GM12878 (cell line): Measurements from ENCODE around the gene NUDCD3. TPM values are rescaled to one million over a fixed set of nuclear protein-coding genes. Genes with fewer than 3 reads are reported as not detected.

ENCODE experiments used
- ATAC-seq: fragments of 200-7000 bp; cut with Tn5 transposase; 3 replicates; pipeline ENCODE4 v1.9.1; 2020; ENCODE audit warnings: mild to moderate bottlenecking, moderate library complexity
- BruUV-seq: library from RNA; stranded (reverse); fragments of 400-500 nt; replicated peaks from 2 replicates; lab custom pipeline; 2021; lab: Mats Ljungman, UMichigan
- CTCF ChIA-PET: fragments of 300-600 bp; sonication (Branson Sonifier 250); formaldehyde crosslinking; extraction: SDS; loops from one replicate; lab custom pipeline; 2021; ENCODE audit warnings: inconsistent platforms; lab: Yijun Ruan, JAX
- POLR2A ChIA-PET: fragments of 350-600 bp; formaldehyde crosslinking; extraction: SDS; loops from one replicate; lab custom pipeline; 2021; ENCODE audit warnings: inconsistent platforms; lab: Charles Lee
- RAD21 ChIA-PET: fragments of 300-600 bp; sonication (Branson Sonifier 250); formaldehyde crosslinking; loops from one replicate; lab custom pipeline; 2023; ENCODE audit warnings: antibody characterized with exemption; ENCODE audit not compliant: unreplicated experiment; lab: Charles Lee
- SMC1A ChIA-PET: fragments of 300-600 bp; sonication (Branson Sonifier 250); formaldehyde crosslinking; loops from one replicate; lab custom pipeline; 2023; ENCODE audit not compliant: unreplicated experiment, uncharacterized antibody; lab: Charles Lee
- DNase-seq: peaks from one replicate; pipeline ENCODE4 v3.0.0-alpha.2; 2011; ENCODE audit warnings: low read depth, low spot score
- FAIRE-seq: peaks from 3 replicates; lab custom pipeline; 2011; peaks lifted over from hg19 to GRCh38; lab: Jason Lieb, UNC
- H2AFZ ChIP-seq: 2 replicates; pipeline ENCODE4 v1.6.0; 2011; ENCODE audit warnings: low read depth, low read length, control low read depth; ENCODE audit not compliant: control insufficient read depth
- H3K27ac ChIP-seq: 2 replicates; pipeline ENCODE4 v1.5.1; 2011; ENCODE audit warnings: control low read depth; ENCODE audit not compliant: control insufficient read depth, insufficient read depth
- H3K27me3 ChIP-seq, 2 experiments: replicated peaks in 1 of 2; 2 replicates each; pipeline versions ENCODE4 v1.6.0 to v1.6.1; 2011; ENCODE audit warnings: low read length in 1 of 2; ENCODE audit not compliant: control insufficient read depth in 2 of 2, insufficient read depth in 2 of 2
- H3K36me3 ChIP-seq, 2 experiments: 2 replicates each; pipeline ENCODE4 v1.5.1; 2011; ENCODE audit warnings: low read length in 1 of 2; ENCODE audit not compliant: control insufficient read depth in 2 of 2, insufficient read depth in 2 of 2
- H3K4me1 ChIP-seq: 2 replicates; pipeline ENCODE4 v1.6.1; 2011; ENCODE audit warnings: mild to moderate bottlenecking, low read length, moderate library complexity, mixed read lengths; ENCODE audit not compliant: control insufficient read depth, insufficient read depth
- H3K4me2 ChIP-seq: 2 replicates; pipeline ENCODE4 v1.6.0; 2011; ENCODE audit warnings: control low read depth; ENCODE audit not compliant: control insufficient read depth, insufficient read depth
- H3K4me3 ChIP-seq: fragments of 200-600 bp; sonication (generic); 2 replicates; pipeline ENCODE4 v1.5.1; 2016
- H3K79me2 ChIP-seq: 2 replicates; pipeline ENCODE4 v1.6.0; 2011; ENCODE audit warnings: low read length; ENCODE audit not compliant: control insufficient read depth, insufficient read depth
- H3K9ac ChIP-seq: 2 replicates; pipeline ENCODE4 v1.8.0; 2011; ENCODE audit warnings: low read length, control low read depth, mixed read lengths; ENCODE audit not compliant: control insufficient read depth, insufficient read depth
- H3K9me3 ChIP-seq: replicated peaks from 3 replicates; pipeline ENCODE4 v1.5.1; 2011; ENCODE audit warnings: mild to moderate bottlenecking, low read length; ENCODE audit not compliant: control insufficient read depth, insufficient read depth
- H4K20me1 ChIP-seq: 2 replicates; pipeline ENCODE4 v1.6.0; 2011; ENCODE audit not compliant: control insufficient read depth, insufficient read depth
- CBX3 ChIP-seq: fragments of 200-600 bp; sonication (generic); IDR thresholded peaks from 2 replicates; pipeline ENCODE4 v1.6.1; 2016; ENCODE audit warnings: low read depth, borderline replicate concordance
- CHD2 ChIP-seq: IDR thresholded peaks from 2 replicates; pipeline ENCODE4 v1.6.1; 2011; ENCODE audit warnings: low read depth, low read length, improper control_type of control experiment, borderline replicate concordance
- CHD4 ChIP-seq: fragments of 200-600 bp; sonication (generic); IDR thresholded peaks from 2 replicates; pipeline ENCODE4 v1.6.1; 2016; ENCODE audit warnings: mild to moderate bottlenecking
- MTA3 ChIP-seq: IDR thresholded peaks from 2 replicates; pipeline ENCODE4 v1.6.1; 2012; ENCODE audit warnings: low read length, inconsistent platforms, borderline replicate concordance
- RB1 ChIP-seq: fragments of 450-650 bp; formaldehyde crosslinking; IDR thresholded peaks from 2 replicates; pipeline ENCODE4 v1.6.1; 2017; ENCODE audit warnings: mild to moderate bottlenecking, borderline replicate concordance
- SREBF2 ChIP-seq: IDR thresholded peaks from 2 replicates; pipeline ENCODE4 v1.6.1; 2012; ENCODE audit warnings: mild to moderate bottlenecking, low read length
- TARDBP ChIP-seq: IDR thresholded peaks from 2 replicates; pipeline ENCODE4 v1.6.1; 2016; ENCODE audit warnings: borderline replicate concordance
- TCF7 ChIP-seq: IDR thresholded peaks from 2 replicates; pipeline ENCODE4 v1.6.1; 2014; ENCODE audit warnings: antibody characterized with exemption, borderline replicate concordance
- USF2 ChIP-seq: IDR thresholded peaks from 2 replicates; pipeline ENCODE4 v1.6.1; 2011; ENCODE audit warnings: low read depth, low read length, improper control_type of control experiment, borderline replicate concordance
- WRNIP1 ChIP-seq: IDR thresholded peaks from 2 replicates; pipeline ENCODE4 v1.6.1; 2011; ENCODE audit warnings: low read depth, low read length, improper control_type of control experiment, borderline replicate concordance
- ZNF217 ChIP-seq: fragments of 450-650 bp; IDR thresholded peaks from 2 replicates; pipeline ENCODE4 v1.6.1; 2017; ENCODE audit warnings: antibody characterized with exemption, mild to moderate bottlenecking
- WGBS: methylation state at CpG from one replicate; pipeline ENCODE4 v1.1.6; 2016; ENCODE audit warnings: low lambda C conversion rate; ENCODE audit not compliant: insufficient replicate concordance, insufficient coverage; ENCODE audit errors: missing lambda C conversion rate; 5-methylcytosine and 5-hydroxymethylcytosine counted together
- in situ Hi-C: fragments of 300-500 bp; cut with MboI; formaldehyde crosslinking; loops from 9 replicates; pipeline ENCODE4 v1.14.3; 2018; ENCODE audit warnings: mixed read lengths
- intact Hi-C: fragments of 100-400 bp; cut with micrococcal nuclease; formaldehyde crosslinking; loops from one replicate; pipeline ENCODE4 v1.14.2; 2022; ENCODE audit not compliant: unreplicated experiment
- polyA plus RNA-seq, 11 experiments: library from polyadenylated mRNA; depleted of rRNA in 4 of 11; unstranded in 6 of 11; stranded (reverse) in 5 of 11; fragments of >200 nt; fragmentation: Nextera tagmentation in 4 of 11; fragmentation: Illumina TruSeq in 1 of 11; extraction: Ambion mirVana in 4 of 11; extraction: Trizol in 1 of 11; gene quantifications; 1 replicate in 1 of 11; 2 replicates in 10 of 11; pipeline versions ENCODE4 v1.2.1 to v1.2.3, GENCODE V29; 2011 to 2016; ENCODE audit warnings: inconsistent platforms in 2 of 11, missing spikeins in 2 of 11, low read depth in 1 of 11
- total RNA-seq, 4 experiments: library from RNA; depleted of rRNA in 3 of 4; stranded (reverse); fragments of >200 nt in 3 of 4; fragmentation: Illumina TruSeq in 1 of 4; extraction: Trizol in 1 of 4; gene quantifications; 2 replicates each; pipeline versions ENCODE4 v1.2.1 to v1.2.3, GENCODE V29; 2013 to 2021

The NUDCD3 gene
- total and polyA plus RNA-seq, 10 of the 15 experiments (the other 5 are each of a cell fraction or from before 2014, with no cell fraction given) = 25.0 to 89.8 (median 46.4) TPM

- no peak for ATAC-seq
- intact Hi-C loops = no loop called here
- no TSS peak for BruUV-seq
- H3K36me3 ChIP-seq = no peaks in the 10 kb centered on the region
- SMC1A ChIA-PET = no interaction called here
- H3K4me2 ChIP-seq = no peak overlapping the region
- H3K27ac ChIP-seq = no peak overlapping the region
- RAD21 ChIA-PET = interaction anchor here (0.8 kb wide), 1 partner anchor 271 kb away, joined by 4 read pairs; no protein-coding TSS in a partner anchor
- H2AFZ ChIP-seq = no peak overlapping the region
- H3K27me3 ChIP-seq = 0 out of 4 replicates have a peak, but pooled peaks cover 0 to 2% of the 10 kb centered on the region in 2 experiments
- H3K9me3 ChIP-seq = no peaks in the 10 kb centered on the region; the same call in 2 of the 3 replicates
- TF ChIP-seq ZNF217 = no peak
- no peak for TF ChIP-seq CHD2
- no peak for TF ChIP-seq TCF7
- TF ChIP-seq TARDBP = no peak
- no peak for TF ChIP-seq MTA3
- TF ChIP-seq CHD4 = no peak
- no peak for TF ChIP-seq USF2
- TF ChIP-seq WRNIP1 = no peak
- no peak for TF ChIP-seq CBX3
- no peak for TF ChIP-seq RB1
- no peak for TF ChIP-seq SREBF2
- TF ChIP-seq, all 136 proteins: peak for 0
- no peaks in the 10 kb centered on the region for H3K79me2 ChIP-seq
- WGBS = 26% methylated on average over 4 of the region's 4 CpGs
- POLR2A ChIA-PET = no interaction called here
- DNase-seq = no peak
- no peak overlapping the region for H3K4me3 ChIP-seq
- H4K20me1 ChIP-seq = no peaks in the 10 kb centered on the region
- CTCF ChIA-PET = interaction anchor here (0.9 kb wide), 2 partner anchors 20 to 23 kb away, joined by 3 read pairs; no protein-coding TSS in a partner anchor
- no peak for FAIRE-seq
- in situ Hi-C loops = no loop called here
- H3K4me1 ChIP-seq = no peaks in the 10 kb centered on the region
- H3K9ac ChIP-seq = no peak overlapping the region
Observed at GRCh38 chr7:44511863-44512468, 21.5 kb upstream of the NUDCD3 start.
